ENCODE results near the gene P4HTM.

The P4HTM gene

DNA sequence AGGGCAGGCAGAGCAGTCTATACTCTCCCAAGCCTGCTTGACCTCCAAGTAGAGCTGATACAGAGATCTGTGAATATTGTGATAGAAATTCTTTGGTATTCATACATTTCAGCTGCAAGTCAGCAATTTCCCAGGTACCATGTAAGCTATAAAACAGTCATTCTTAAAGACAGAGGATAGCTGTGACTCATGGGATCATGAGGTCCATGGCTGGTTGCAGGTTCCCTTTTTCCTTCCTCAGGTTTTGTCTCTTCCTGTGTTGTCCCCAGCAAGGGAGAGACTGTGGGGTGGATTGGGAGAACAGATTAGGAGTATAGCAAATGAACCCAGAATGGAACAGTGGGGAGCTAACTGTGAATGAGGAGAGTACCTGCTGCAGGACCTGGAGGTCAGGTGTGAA, 5.4 kb upstream of the P4HTM start:
- Histone ChIP-seq H3K4me2 (no peak overlapping the region), H3K9ac (no peak overlapping the region), H3K79me2 (ENCODE audit: insufficient read depth, low read depth) (no peaks in the 10 kb centered on the region), H3K4me3 (IDR thresholded peaks at IDR 0.05; ENCODE audit: insufficient read depth, low read depth, low read length) (no peak overlapping the region), H2AFZ (ENCODE audit: low read depth) (no peak overlapping the region), H3K27ac (no peak overlapping the region), H4K20me1 (ENCODE audit: insufficient read depth) (no peaks in the 10 kb centered on the region), H3K4me1 (ENCODE audit: low read depth, poor library complexity, severe bottlenecking) (peaks cover 13% of the 10 kb centered on the region), H3K27me3 (ENCODE audit: insufficient read depth, low read depth) (no peaks in the 10 kb centered on the region), H3K36me3 (ENCODE audit: insufficient read depth) (no peaks in the 10 kb centered on the region)
- TF ChIP-seq, protein P1, sequence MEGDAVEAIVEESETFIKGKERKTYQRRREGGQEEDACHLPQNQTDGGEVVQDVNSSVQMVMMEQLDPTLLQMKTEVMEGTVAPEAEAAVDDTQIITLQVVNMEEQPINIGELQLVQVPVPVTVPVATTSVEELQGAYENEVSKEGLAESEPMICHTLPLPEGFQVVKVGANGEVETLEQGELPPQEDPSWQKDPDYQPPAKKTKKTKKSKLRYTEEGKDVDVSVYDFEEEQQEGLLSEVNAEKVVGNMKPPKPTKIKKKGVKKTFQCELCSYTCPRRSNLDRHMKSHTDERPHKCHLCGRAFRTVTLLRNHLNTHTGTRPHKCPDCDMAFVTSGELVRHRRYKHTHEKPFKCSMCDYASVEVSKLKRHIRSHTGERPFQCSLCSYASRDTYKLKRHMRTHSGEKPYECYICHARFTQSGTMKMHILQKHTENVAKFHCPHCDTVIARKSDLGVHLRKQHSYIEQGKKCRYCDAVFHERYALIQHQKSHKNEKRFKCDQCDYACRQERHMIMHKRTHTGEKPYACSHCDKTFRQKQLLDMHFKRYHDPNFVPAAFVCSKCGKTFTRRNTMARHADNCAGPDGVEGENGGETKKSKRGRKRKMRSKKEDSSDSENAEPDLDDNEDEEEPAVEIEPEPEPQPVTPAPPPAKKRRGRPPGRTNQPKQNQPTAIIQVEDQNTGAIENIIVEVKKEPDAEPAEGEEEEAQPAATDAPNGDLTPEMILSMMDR (conservative IDR thresholded peaks at IDR 0.05; ENCODE audit: low read depth, low read length) = no peak

DNA sequence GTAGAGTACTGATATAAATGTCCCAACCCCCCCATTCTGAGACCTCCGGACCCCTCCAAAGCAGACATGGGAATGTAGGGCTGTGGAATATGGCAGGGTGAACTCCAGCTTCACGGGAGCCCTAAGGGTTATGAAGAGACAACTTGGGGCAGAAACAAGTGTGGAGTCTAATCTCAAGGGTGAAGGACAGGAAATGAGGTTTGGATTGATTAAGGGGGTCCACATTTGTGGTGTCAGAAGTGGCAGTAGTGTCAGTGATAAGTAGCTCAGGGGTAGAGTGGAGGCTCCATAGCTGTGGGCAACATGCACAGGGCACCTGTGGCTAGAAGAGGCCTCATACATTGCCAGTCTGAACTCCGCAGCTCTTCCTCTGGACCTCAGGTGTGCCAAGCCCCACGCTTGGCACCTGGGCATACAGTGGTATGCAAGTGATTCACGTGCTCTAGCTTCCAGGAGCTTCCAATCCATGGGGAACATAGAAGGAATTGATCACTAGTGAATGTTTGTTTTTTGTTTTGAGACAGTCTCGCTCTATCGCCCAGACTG, 4.1 kb upstream of the P4HTM start:
- TF ChIP-seq, protein P1 (conservative IDR thresholded peaks at IDR 0.05; ENCODE audit: low read depth, low read length) = no peak

DNA sequence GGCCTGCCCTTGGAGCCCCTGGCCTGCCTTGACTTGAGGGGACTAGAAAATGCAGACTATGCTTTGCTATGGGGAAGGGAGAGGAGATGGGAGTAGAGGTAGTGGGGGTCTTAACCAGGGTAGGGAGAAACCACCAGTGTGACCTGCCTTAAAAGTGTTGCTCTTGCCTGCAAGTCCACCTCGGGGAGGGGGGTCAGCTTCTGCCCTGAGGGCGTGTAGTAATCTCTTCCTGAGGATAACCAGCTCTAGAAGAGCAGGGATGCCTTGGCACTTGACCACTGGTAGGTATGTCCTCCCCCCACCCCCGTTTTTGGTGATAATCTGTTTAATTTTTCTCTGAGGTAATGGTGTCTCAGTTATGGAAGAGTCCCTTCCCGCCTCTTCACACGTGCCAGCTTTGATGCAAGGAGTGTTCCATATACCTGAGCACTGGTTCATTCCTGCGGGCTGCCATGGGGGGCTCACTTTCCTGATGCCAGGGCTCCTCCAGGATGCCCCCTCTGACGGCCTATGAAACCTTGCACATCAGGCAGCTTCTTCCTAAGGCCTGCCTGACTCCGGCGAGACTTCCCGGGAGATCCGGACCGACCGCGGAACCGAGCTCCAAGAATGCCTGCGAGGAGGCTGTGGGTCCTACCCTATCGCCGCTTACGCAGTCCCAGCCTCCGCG, 780 bp upstream of the P4HTM start:
- TF ChIP-seq, protein P1 (conservative IDR thresholded peaks at IDR 0.05; ENCODE audit: low read depth, low read length) = no peak
- H3K4me3 ChIP-seq (IDR thresholded peaks at IDR 0.05; ENCODE audit: insufficient read depth, low read depth, low read length) = peak overlapping the region; percentile 43
- peak overlapping the region; percentile 73; the same call in 1 of the 2 replicates for H2AFZ ChIP-seq (ENCODE audit: low read depth)
- peak overlapping the region; percentile 71 for H3K27ac ChIP-seq
- H3K79me2 ChIP-seq (ENCODE audit: insufficient read depth, low read depth) = peaks cover 11% of the 10 kb centered on the region; the same call in 1 of the 2 replicates
- H3K27me3 ChIP-seq (ENCODE audit: insufficient read depth, low read depth) = no peaks in the 10 kb centered on the region
- peak overlapping the region; percentile 82 for H3K4me2 ChIP-seq
- H3K4me1 ChIP-seq (ENCODE audit: low read depth, poor library complexity, severe bottlenecking) = peaks cover 16% of the 10 kb centered on the region
- no peaks in the 10 kb centered on the region for H4K20me1 ChIP-seq (ENCODE audit: insufficient read depth)
- H3K9ac ChIP-seq = peak overlapping the region; percentile 71; the same call in 1 of the 2 replicates
- no peaks in the 10 kb centered on the region for H3K36me3 ChIP-seq (ENCODE audit: insufficient read depth)

More for the DNA sequence above, 4.1 kb upstream of the P4HTM start:
- no peaks in the 10 kb centered on the region for H3K36me3 ChIP-seq (ENCODE audit: insufficient read depth)
- no peak overlapping the region for H2AFZ ChIP-seq (ENCODE audit: low read depth)
- no peak overlapping the region for H3K4me3 ChIP-seq (IDR thresholded peaks at IDR 0.05; ENCODE audit: insufficient read depth, low read depth, low read length)
- no peak overlapping the region for H3K4me2 ChIP-seq
- no peaks in the 10 kb centered on the region for H3K27me3 ChIP-seq (ENCODE audit: insufficient read depth, low read depth)
- H4K20me1 ChIP-seq (ENCODE audit: insufficient read depth) = no peaks in the 10 kb centered on the region
- peaks cover 4% of the 10 kb centered on the region; the same call in 1 of the 2 replicates for H3K79me2 ChIP-seq (ENCODE audit: insufficient read depth, low read depth)
- no peak overlapping the region for H3K9ac ChIP-seq
- peaks cover 13% of the 10 kb centered on the region for H3K4me1 ChIP-seq (ENCODE audit: low read depth, poor library complexity, severe bottlenecking)
- no peak overlapping the region for H3K27ac ChIP-seq

DNA sequence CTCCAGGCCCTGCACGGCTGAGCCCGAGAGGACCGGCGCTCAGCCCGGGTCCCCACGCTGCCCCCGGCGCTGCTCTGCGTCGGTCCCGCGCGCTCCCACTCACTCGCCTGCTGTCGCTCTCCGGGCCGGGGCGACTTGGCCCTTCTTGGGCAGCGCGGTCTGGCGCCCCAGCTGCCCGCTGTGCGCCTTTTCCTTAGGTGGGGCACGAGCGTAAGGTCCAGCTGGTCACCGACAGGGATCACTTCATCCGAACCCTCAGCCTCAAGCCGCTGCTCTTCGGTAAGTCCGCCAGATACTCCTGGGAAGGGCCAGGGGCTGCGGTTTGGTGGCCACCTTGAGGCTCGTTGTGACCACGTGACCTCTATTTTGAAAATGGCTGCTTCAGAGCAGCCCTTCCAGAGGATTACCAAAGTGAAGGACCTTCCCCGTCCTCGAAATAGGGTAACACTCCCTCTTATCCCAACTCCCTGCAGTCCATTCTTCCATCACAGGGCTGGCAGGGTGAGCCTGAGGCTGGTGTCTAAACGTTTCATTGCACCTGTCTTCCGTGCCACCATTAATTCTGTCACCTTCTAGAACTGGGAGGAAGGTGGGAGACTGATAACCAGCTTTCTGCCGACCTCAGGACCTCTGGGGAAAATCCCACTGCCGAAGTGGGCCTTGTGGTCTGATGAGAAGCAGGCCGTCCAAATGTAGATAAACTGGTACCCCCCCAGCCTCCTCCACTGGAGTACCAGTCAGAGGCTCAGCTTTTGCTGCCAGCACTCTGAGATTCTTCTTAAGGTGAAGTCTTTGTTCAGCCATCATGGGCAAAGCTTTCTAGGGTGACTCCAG, 812 bp downstream of the P4HTM start:
- no peaks in the 10 kb centered on the region for H4K20me1 ChIP-seq (ENCODE audit: insufficient read depth)
- no peaks in the 10 kb centered on the region for H3K36me3 ChIP-seq (ENCODE audit: insufficient read depth)
- peak overlapping the region; percentile 74 for H3K4me2 ChIP-seq
- H3K4me1 ChIP-seq (ENCODE audit: low read depth, poor library complexity, severe bottlenecking) = peaks cover 16% of the 10 kb centered on the region
- no peak overlapping the region for H3K4me3 ChIP-seq (IDR thresholded peaks at IDR 0.05; ENCODE audit: insufficient read depth, low read depth, low read length)
- H2AFZ ChIP-seq (ENCODE audit: low read depth) = peak overlapping the region; percentile 53
- H3K9ac ChIP-seq = peak overlapping the region; percentile 71; the same call in 1 of the 2 replicates
- peaks cover 11% of the 10 kb centered on the region; the same call in 1 of the 2 replicates for H3K79me2 ChIP-seq (ENCODE audit: insufficient read depth, low read depth)
- no peaks in the 10 kb centered on the region for H3K27me3 ChIP-seq (ENCODE audit: insufficient read depth, low read depth)
- TF ChIP-seq, protein P1 (conservative IDR thresholded peaks at IDR 0.05; ENCODE audit: low read depth, low read length) = no peak
- H3K27ac ChIP-seq = peak overlapping the region; percentile 71
